Sigmoid colon (tissue), 7 donors: ENCODE measurements around the gene NAALADL2. TPM values are rescaled to one million over a fixed set of nuclear protein-coding genes. Genes with fewer than 3 reads are reported as not detected.

Experiments used
- DNase-seq: peaks from one replicate; pipeline ENCODE4 v3.0.0-alpha.2; 2019
- H3K27ac ChIP-seq, 4 donors: fragments of 200-600 bp; sonication (generic); one replicate each; pipeline ENCODE4 v1.5.1; 2016 to 2019; ENCODE audit warnings: mild to moderate bottlenecking in 1 of 4
- H3K27me3 ChIP-seq, 3 donors: fragments of 200-600 bp; sonication (generic); one replicate each; pipeline ENCODE4 v1.5.1; 2019; ENCODE audit warnings: mild to moderate bottlenecking in 1 of 3
- H3K36me3 ChIP-seq, 4 donors: fragments of 200-600 bp; sonication (generic); one replicate each; pipeline ENCODE4 v1.5.1; 2016 to 2019
- H3K4me1 ChIP-seq, 4 donors: fragments of 200-600 bp; sonication (generic); one replicate each; pipeline ENCODE4 v1.5.1; 2017 to 2019
- H3K4me3 ChIP-seq, 4 donors: fragments of 200-600 bp; sonication (generic); one replicate each; pipeline ENCODE4 v1.5.1; 2017 to 2019; ENCODE audit warnings: mild to moderate bottlenecking in 2 of 4, moderate library complexity in 1 of 4
- H3K9me3 ChIP-seq, 4 donors: fragments of 200-600 bp in 3 of 4; sonication (generic) in 3 of 4; one replicate each; pipeline versions ENCODE4 v1.5.1 to v1.6.1; 2013 to 2019
- EP300 ChIP-seq, 4 donors: sonication (generic); formaldehyde crosslinking; IDR thresholded peaks; one replicate each; pipeline ENCODE4 v1.6.1; 2017; ENCODE audit warnings: antibody characterized with exemption in 4 of 4
- POLR2A ChIP-seq, 2 donors: fragments of 450-650 bp; IDR thresholded peaks; one replicate each; pipeline ENCODE4 v1.6.1; 2016; ENCODE audit warnings: antibody characterized with exemption in 2 of 2, mild to moderate bottlenecking in 2 of 2, moderate library complexity in 2 of 2
- POLR2AphosphoS5 ChIP-seq, 4 donors: sonication (generic); formaldehyde crosslinking; IDR thresholded peaks; one replicate each; pipeline ENCODE4 v1.6.1; 2017; ENCODE audit warnings: antibody characterized with exemption in 4 of 4
- WGBS, 2 donors: extraction: QIAGEN DNeasy Blood & Tissue Kit; methylation state at CpG; one replicate each; pipeline ENCODE4 v1.1.7; 2013; 5-methylcytosine and 5-hydroxymethylcytosine counted together
- intact Hi-C: fragments of 100-400 bp; cut with DNase I; formaldehyde crosslinking; loops from one replicate; pipeline ENCODE4 v1.15.1; 2023
- polyA plus RNA-seq, 3 donors: library from polyadenylated mRNA; stranded (reverse); fragments of 200-250 nt; gene quantifications; one replicate each; pipeline ENCODE4 v1.2.3, GENCODE V29; 2013
- total RNA-seq, 4 donors: library from RNA; depleted of rRNA; stranded (reverse); fragments of >200 nt; gene quantifications; one replicate each; pipeline ENCODE4 v1.1.0, GENCODE V29; 2016
- TF ChIP-seq, protein P1 (sequence below), 4 experiments: fragments of 450-650 bp in 3 of 4; fragments of 200-600 bp in 1 of 4; IDR thresholded peaks; one replicate each; pipeline ENCODE4 v1.5.1; 2016 to 2019; ENCODE audit warnings: antibody characterized with exemption in 4 of 4, mild to moderate bottlenecking in 3 of 4, moderate library complexity in 2 of 4
- donor health status: healthy with polysubstance abuse.
- donor health status: Bipolar disorder and iron deficiency.
- donor health status: healthy.

Gene NAALADL2
- total and polyA plus RNA-seq, 7 donors = 0.46 to 18.5 (median 6.0) TPM

DNA sequence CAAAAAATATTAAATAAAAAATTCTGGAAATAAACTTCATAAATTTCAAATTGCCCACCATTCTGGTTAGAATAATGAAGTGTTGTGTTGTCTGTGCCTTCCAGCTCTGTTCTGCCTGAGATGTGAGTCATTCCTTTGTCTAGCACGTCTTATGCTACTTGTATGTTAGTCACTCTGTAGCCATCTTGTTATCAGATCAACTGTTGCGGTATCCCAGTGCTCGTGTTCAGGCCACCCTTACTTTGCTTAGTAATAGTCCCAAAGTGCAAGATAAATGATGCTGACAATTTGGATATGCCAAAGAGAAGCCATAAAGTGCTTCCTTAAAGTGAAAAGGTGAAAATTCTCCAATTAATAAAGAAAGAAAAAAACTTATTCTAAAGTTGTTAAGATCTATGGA is 527.5 kb downstream of the NAALADL2 start:
- no peaks in the 10 kb centered on the region for H3K27me3 ChIP-seq
- intact Hi-C loops = no loop called here
- no peaks in the 10 kb centered on the region for H3K4me1 ChIP-seq
- no peak for DNase-seq
- H3K9me3 ChIP-seq = no peaks in the 10 kb centered on the region
- no peak overlapping the region for H3K27ac ChIP-seq
- H3K36me3 ChIP-seq = no peaks in the 10 kb centered on the region
- WGBS, 2 donors = 86 to 90% methylated on average over 3 of the region's 3 CpGs
- H3K4me3 ChIP-seq = no peak overlapping the region
- TF ChIP-seq POLR2AphosphoS5 (IDR thresholded peaks at IDR 0.05) (no peak), EP300 (IDR thresholded peaks at IDR 0.05) (no peak), POLR2A (IDR thresholded peaks at IDR 0.05) (no peak)
- TF ChIP-seq, protein P1, sequence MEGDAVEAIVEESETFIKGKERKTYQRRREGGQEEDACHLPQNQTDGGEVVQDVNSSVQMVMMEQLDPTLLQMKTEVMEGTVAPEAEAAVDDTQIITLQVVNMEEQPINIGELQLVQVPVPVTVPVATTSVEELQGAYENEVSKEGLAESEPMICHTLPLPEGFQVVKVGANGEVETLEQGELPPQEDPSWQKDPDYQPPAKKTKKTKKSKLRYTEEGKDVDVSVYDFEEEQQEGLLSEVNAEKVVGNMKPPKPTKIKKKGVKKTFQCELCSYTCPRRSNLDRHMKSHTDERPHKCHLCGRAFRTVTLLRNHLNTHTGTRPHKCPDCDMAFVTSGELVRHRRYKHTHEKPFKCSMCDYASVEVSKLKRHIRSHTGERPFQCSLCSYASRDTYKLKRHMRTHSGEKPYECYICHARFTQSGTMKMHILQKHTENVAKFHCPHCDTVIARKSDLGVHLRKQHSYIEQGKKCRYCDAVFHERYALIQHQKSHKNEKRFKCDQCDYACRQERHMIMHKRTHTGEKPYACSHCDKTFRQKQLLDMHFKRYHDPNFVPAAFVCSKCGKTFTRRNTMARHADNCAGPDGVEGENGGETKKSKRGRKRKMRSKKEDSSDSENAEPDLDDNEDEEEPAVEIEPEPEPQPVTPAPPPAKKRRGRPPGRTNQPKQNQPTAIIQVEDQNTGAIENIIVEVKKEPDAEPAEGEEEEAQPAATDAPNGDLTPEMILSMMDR (IDR thresholded peaks at IDR 0.05) = no peak

- Histone ChIP-seq H3K27ac (no peak overlapping the region), H3K36me3 (no peaks in the 10 kb centered on the region), H3K27me3 (no peaks in the 10 kb centered on the region), H3K4me1 (no peaks in the 10 kb centered on the region), H3K4me3 (no peak overlapping the region), H3K9me3 (no peaks in the 10 kb centered on the region)
- TF ChIP-seq, protein P1 (IDR thresholded peaks at IDR 0.05) = no peak
- TF ChIP-seq EP300 (IDR thresholded peaks at IDR 0.05) = no peak
- no peak for TF ChIP-seq POLR2A (IDR thresholded peaks at IDR 0.05)
- no peak for TF ChIP-seq POLR2AphosphoS5 (IDR thresholded peaks at IDR 0.05)
- no peak for DNase-seq
- 94 to 96% methylated on average over 1 of the region's 1 CpG for WGBS, 2 donors
- intact Hi-C loops = no loop called here
Measured at GRCh38 chr3:175389560-175389959, 530.4 kb downstream of the NAALADL2 start.

- intact Hi-C loops = no loop called here
- 98 to 99% methylated on average over 1 of the region's 1 CpG for WGBS, 2 donors
- Histone ChIP-seq H3K4me3 (no peak overlapping the region), H3K4me1 (no peaks in the 10 kb centered on the region), H3K27ac (no peak overlapping the region), H3K36me3 (no peaks in the 10 kb centered on the region), H3K27me3 (no peaks in the 10 kb centered on the region), H3K9me3 (no peaks in the 10 kb centered on the region)
- TF ChIP-seq POLR2A (IDR thresholded peaks at IDR 0.05) (no peak), POLR2AphosphoS5 (IDR thresholded peaks at IDR 0.05) (no peak), EP300 (IDR thresholded peaks at IDR 0.05) (no peak)
- TF ChIP-seq, protein P1 (IDR thresholded peaks at IDR 0.05) = no peak
- no peak for DNase-seq
Measured at GRCh38 chr3:175391601-175392000, 532.5 kb downstream of the NAALADL2 start.

- 71 to 88% methylated on average over 4 of the region's 4 CpGs for WGBS, 2 donors
- Histone ChIP-seq H3K9me3 (no peaks in the 10 kb centered on the region), H3K27me3 (no peaks in the 10 kb centered on the region), H3K27ac (no peak overlapping the region), H3K4me3 (no peak overlapping the region), H3K4me1 (no peaks in the 10 kb centered on the region), H3K36me3 (no peaks in the 10 kb centered on the region)
- TF ChIP-seq POLR2A (IDR thresholded peaks at IDR 0.05) = no peak
- TF ChIP-seq EP300 (IDR thresholded peaks at IDR 0.05) = no peak
- TF ChIP-seq, protein P1 (IDR thresholded peaks at IDR 0.05) = no peak
- no peak for TF ChIP-seq POLR2AphosphoS5 (IDR thresholded peaks at IDR 0.05)
- intact Hi-C loops = no loop called here
- no peak for DNase-seq
Measured at GRCh38 chr3:175392653-175393052, 533.5 kb downstream of the NAALADL2 start.

DNA sequence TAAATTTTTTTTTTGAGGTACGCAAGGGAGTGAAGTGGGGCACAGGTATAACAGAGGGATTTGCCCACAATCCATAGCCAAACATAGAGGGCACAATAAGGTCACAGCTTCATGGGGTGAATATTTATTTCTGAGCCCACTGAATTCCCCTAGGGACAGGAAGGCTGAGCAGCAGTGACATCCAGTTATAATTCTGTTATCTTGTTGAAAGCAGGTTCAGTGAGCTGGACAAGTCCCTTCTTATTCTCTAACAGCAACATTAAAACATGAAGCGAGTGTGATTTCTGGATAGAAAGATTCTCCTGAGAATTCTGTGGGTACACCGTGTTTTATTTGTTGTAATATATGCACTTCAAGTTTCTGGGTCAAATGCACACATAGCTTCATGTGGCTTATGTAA is 538.2 kb downstream of the NAALADL2 start:
- no peak for DNase-seq
- Histone ChIP-seq H3K36me3 (no peaks in the 10 kb centered on the region), H3K4me3 (no peak overlapping the region), H3K4me1 (peaks cover 0 to 10% (median 6%) of the 10 kb centered on the region in 4 donors), H3K27ac (no peak overlapping the region), H3K27me3 (no peaks in the 10 kb centered on the region), H3K9me3 (no peaks in the 10 kb centered on the region)
- TF ChIP-seq POLR2AphosphoS5 (IDR thresholded peaks at IDR 0.05) = no peak
- TF ChIP-seq, protein P1 (IDR thresholded peaks at IDR 0.05) = no peak
- TF ChIP-seq EP300 (IDR thresholded peaks at IDR 0.05) = no peak
- TF ChIP-seq POLR2A (IDR thresholded peaks at IDR 0.05) = no peak
- 85 to 90% methylated on average over 3 of the region's 3 CpGs for WGBS, 2 donors
- intact Hi-C loops = no loop called here
